Uterus (tissue), 4 donors: ENCODE measurements around the gene AKR1D1. TPM values are rescaled to one million over a fixed set of nuclear protein-coding genes. Genes with fewer than 3 reads are reported as not detected.
"Not testable (repeated sequence)": the region's sequence is repeated elsewhere in the genome, so short reads cannot be mapped to it uniquely, and the experiment has no call there.

Experiments
- DNase-seq, 2 donors: peaks; one replicate each; pipeline ENCODE4 v3.0.0-alpha.2; 2019 to 2020
- H3K27ac ChIP-seq, 2 donors: fragments of 200-600 bp; sonication (generic); 1 replicate in 1 of 2; 2 replicates in 1 of 2; pipeline ENCODE4 v1.5.1; 2016 to 2018
- H3K27me3 ChIP-seq, 2 donors: fragments of 200-600 bp; sonication (generic); one replicate each; pipeline ENCODE4 v1.5.1; 2018 to 2019; ENCODE audit warnings: control low read depth in 1 of 2
- H3K36me3 ChIP-seq, 2 donors: fragments of 200-600 bp; sonication (generic); one replicate each; pipeline ENCODE4 v1.5.1; 2019; ENCODE audit warnings: control low read depth in 1 of 2
- H3K4me1 ChIP-seq, 2 donors: fragments of 200-600 bp; sonication (generic); one replicate each; pipeline ENCODE4 v1.5.1; 2018 to 2019; ENCODE audit warnings: control low read depth in 1 of 2
- H3K4me3 ChIP-seq, 2 donors: fragments of 200-600 bp; sonication (generic); 1 replicate in 1 of 2; 2 replicates in 1 of 2; pipeline ENCODE4 v1.5.1; 2018 to 2019; ENCODE audit warnings: mild to moderate bottlenecking in 1 of 2
- H3K9me3 ChIP-seq, 2 donors: fragments of 200-600 bp; sonication (generic); one replicate each; pipeline ENCODE4 v1.5.1; 2019; ENCODE audit warnings: control low read depth in 1 of 2
- POLR2A ChIP-seq, 2 donors: fragments of 450-650 bp; IDR thresholded peaks; one replicate each; pipeline ENCODE4 v1.6.1; 2016; ENCODE audit warnings: antibody characterized with exemption in 2 of 2, mild to moderate bottlenecking in 1 of 2, moderate library complexity in 1 of 2
- intact Hi-C: fragments of 100-400 bp; cut with DNase I; formaldehyde crosslinking; loops from one replicate; pipeline ENCODE4 v1.15.1; 2023; ENCODE audit warnings: low total_unique reads
- total RNA-seq, 4 donors: library from RNA; depleted of rRNA in 3 of 4; stranded (reverse); fragments of >200 nt in 3 of 4; gene quantifications; one replicate each; pipeline versions ENCODE4 v1.1.0 to v1.2.4, GENCODE V29; 2014 to 2023
- TF ChIP-seq, protein P1 (sequence below), 4 experiments: fragments of 200-600 bp in 2 of 4; fragments of 450-650 bp in 2 of 4; sonication (generic) in 2 of 4; IDR thresholded peaks; one replicate each; pipeline ENCODE4 v1.5.1; 2016 to 2019; ENCODE audit warnings: antibody characterized with exemption in 4 of 4, mild to moderate bottlenecking in 2 of 4, moderate library complexity in 1 of 4
- donor health status: DM: yes; HTN: yes; CAD: no.

Gene AKR1D1
- total RNA-seq, 4 donors from 2014 or later, result not detected

DNA sequence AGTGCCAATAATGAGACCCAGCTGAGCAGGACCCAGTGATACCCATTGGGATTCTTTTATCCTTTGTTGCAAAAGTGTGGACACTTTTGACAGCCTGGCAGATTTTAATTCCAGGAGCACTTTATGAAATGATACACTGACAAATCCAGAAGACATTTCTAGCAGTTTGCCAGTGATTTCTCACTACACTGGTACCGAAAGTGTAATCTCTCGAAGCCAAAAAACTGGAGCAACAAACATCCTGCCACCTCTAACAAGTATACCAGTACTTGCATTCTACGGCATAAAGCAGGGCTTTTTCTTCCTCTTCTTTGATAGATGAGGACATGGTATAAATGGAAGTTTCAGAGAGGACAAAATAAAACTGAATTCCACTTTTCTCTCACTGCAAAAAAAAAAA, 28.4 kb upstream of the AKR1D1 start:
- intact Hi-C loops, result no loop called here
- Histone ChIP-seq H3K36me3 (no peaks in the 10 kb centered on the region), H3K27me3 (no peaks in the 10 kb centered on the region), H3K4me1 (no peaks in the 10 kb centered on the region), H3K4me3 (no peak overlapping the region), H3K27ac (no peak overlapping the region), H3K9me3 (no peaks in the 10 kb centered on the region)
- no peak for DNase-seq
- TF ChIP-seq, protein P1, sequence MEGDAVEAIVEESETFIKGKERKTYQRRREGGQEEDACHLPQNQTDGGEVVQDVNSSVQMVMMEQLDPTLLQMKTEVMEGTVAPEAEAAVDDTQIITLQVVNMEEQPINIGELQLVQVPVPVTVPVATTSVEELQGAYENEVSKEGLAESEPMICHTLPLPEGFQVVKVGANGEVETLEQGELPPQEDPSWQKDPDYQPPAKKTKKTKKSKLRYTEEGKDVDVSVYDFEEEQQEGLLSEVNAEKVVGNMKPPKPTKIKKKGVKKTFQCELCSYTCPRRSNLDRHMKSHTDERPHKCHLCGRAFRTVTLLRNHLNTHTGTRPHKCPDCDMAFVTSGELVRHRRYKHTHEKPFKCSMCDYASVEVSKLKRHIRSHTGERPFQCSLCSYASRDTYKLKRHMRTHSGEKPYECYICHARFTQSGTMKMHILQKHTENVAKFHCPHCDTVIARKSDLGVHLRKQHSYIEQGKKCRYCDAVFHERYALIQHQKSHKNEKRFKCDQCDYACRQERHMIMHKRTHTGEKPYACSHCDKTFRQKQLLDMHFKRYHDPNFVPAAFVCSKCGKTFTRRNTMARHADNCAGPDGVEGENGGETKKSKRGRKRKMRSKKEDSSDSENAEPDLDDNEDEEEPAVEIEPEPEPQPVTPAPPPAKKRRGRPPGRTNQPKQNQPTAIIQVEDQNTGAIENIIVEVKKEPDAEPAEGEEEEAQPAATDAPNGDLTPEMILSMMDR (IDR thresholded peaks at IDR 0.05), result no peak
- no peak for TF ChIP-seq POLR2A (IDR thresholded peaks at IDR 0.05)

DNA sequence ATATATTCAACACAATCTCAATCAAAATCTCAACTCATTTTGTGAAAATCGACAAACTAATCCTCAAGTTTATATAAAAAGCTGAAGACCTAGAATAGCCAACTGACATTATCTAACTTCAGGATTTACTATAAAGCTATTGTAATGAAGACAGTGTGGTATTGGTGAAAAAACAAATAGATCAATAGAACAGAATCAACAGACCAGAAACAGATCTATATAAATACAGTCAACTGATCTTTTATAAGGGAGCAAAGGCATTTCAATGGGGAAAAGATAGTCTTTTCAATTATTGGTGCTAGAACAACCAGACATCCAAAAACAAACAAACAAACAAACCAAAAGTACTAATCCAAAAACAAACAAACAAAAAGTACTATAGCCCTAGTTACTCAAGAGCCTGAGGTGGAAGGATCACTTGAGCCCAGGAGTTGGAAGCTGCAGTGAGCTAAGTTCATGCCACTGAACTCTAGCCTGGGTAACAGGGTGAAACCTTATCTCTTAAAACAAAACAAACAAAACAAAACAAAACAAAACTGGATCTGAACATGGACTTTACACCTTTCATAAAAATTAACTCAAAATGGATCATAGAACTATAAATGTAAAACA, 26.6 kb upstream of the AKR1D1 start:
- no peak for TF ChIP-seq POLR2A (IDR thresholded peaks at IDR 0.05)
- TF ChIP-seq, protein P1 (IDR thresholded peaks at IDR 0.05), result no peak
- Histone ChIP-seq H3K9me3 (no peaks in the 10 kb centered on the region), H3K27me3 (no peaks in the 10 kb centered on the region), H3K4me3 (no peak overlapping the region), H3K27ac (no peak overlapping the region), H3K4me1 (no peaks in the 10 kb centered on the region), H3K36me3 (no peaks in the 10 kb centered on the region)
- intact Hi-C loops, result no loop called here
- no peak for DNase-seq

- H3K27me3 ChIP-seq, H3K4me3 ChIP-seq, H3K9me3 ChIP-seq, H3K36me3 ChIP-seq, DNase-seq, intact Hi-C loops, H3K27ac ChIP-seq, H3K4me1 ChIP-seq: not testable (repeated sequence)
Observed at GRCh38 chr7:138051712-138052247, 24.5 kb upstream of the AKR1D1 start.

DNA sequence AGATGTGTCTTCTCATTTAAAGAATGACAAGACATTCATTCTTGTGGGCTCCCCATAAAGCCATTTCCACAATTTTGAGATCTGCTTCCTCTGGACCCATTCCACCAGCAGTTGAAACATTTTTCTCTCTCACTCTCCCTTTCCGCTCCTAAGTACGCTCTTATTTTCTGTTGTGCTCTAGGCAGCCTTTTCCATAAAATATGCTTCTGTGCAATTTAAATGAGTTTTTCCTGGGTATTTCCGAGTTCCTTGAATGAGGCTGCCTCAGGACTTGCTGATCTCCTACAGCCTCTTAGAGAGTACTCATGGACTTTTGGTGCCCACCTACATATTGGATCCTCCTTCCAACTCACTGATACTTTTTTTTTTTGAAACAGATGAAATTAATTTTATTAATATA, 23.6 kb upstream of the AKR1D1 start:
- intact Hi-C loops, result no loop called here
- Histone ChIP-seq H3K4me1 (no peaks in the 10 kb centered on the region), H3K4me3 (no peak overlapping the region), H3K27me3 (no peaks in the 10 kb centered on the region), H3K27ac (no peak overlapping the region), H3K9me3 (no peaks in the 10 kb centered on the region), H3K36me3 (no peaks in the 10 kb centered on the region)
- TF ChIP-seq, protein P1 (IDR thresholded peaks at IDR 0.05), result no peak
- no peak for TF ChIP-seq POLR2A (IDR thresholded peaks at IDR 0.05)
- no peak for DNase-seq

- H3K27ac ChIP-seq, H3K36me3 ChIP-seq, H3K4me1 ChIP-seq, H3K4me3 ChIP-seq, DNase-seq, intact Hi-C loops, H3K9me3 ChIP-seq, H3K27me3 ChIP-seq: not testable (repeated sequence)
Observed at GRCh38 chr7:138055698-138056097, 20.6 kb upstream of the AKR1D1 start.

DNA sequence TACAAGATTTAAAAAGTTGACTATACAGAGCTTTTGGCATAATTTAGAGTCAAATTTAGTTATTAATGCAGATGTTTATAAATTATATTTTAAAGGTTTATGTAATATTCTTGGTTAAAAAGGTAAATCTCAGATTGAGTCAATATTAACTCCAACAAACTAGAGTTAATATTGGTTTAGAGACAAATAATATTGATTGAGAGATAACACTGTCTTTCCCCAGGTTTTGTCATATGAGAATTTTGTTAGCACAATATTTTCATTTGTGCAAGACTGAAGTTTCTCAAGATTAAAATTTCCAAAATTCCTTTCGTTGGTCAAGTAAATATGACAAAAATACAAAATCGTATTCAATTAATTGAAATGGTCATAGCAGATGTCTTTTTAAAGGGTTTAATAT, 12.9 kb upstream of the AKR1D1 start:
- no peaks in the 10 kb centered on the region for H3K9me3 ChIP-seq

More for the DNA sequence above, 12.9 kb upstream of the AKR1D1 start:
- Histone ChIP-seq H3K27ac (no peak overlapping the region), H3K27me3 (no peaks in the 10 kb centered on the region), H3K4me3 (no peak overlapping the region), H3K4me1 (no peaks in the 10 kb centered on the region), H3K36me3 (no peaks in the 10 kb centered on the region)
- TF ChIP-seq, protein P1 (IDR thresholded peaks at IDR 0.05), result no peak
- no peak for DNase-seq
- intact Hi-C loops, result no loop called here
